Jurkat, Clone E6-1 (cell line): ENCODE data around the gene ESPNL.

Experiments
- DNase-seq: peaks from one replicate; pipeline ENCODE4 v3.0.0-alpha.2; 2011; ENCODE audit warnings: low read depth, low spot score
- H3K4me3 ChIP-seq: 2 replicates; pipeline ENCODE4 v1.5.1; 2011; ENCODE audit warnings: mild to moderate bottlenecking, low read length, control low read depth, moderate library complexity

Gene ESPNL

GRCh38 chr2:238146884-238147544, 46.9 kb downstream of the ESPNL start:
- no peak overlapping the region for H3K4me3 ChIP-seq
- DNase-seq = no peak

- DNase-seq = no peak
- no peak overlapping the region for H3K4me3 ChIP-seq
These were observed 48.8 kb downstream of the ESPNL start for GRCh38 chr2:238148981-238149380.

- no peak overlapping the region for H3K4me3 ChIP-seq
- no peak for DNase-seq
These were observed 49.9 kb downstream of the ESPNL start for GRCh38 chr2:238149841-238150572.

GRCh38 chr2:238150686-238151085, 50.5 kb downstream of the ESPNL start:
- DNase-seq = no peak

GRCh38 chr2:238151205-238151604, 51.1 kb downstream of the ESPNL start:
- no peak overlapping the region for H3K4me3 ChIP-seq
- no peak for DNase-seq

More at GRCh38 chr2:238150686-238151085, 50.5 kb downstream of the ESPNL start:
- H3K4me3 ChIP-seq = no peak overlapping the region

- H3K4me3 ChIP-seq = no peak overlapping the region
- DNase-seq = no peak
These were observed 51.6 kb downstream of the ESPNL start for GRCh38 chr2:238151628-238152235.

- DNase-seq = no peak
- no peak overlapping the region for H3K4me3 ChIP-seq
These were observed 52.9 kb downstream of the ESPNL start for GRCh38 chr2:238152771-238153688.

- no peak for DNase-seq
- no peak overlapping the region for H3K4me3 ChIP-seq
These were observed 54.4 kb downstream of the ESPNL start for GRCh38 chr2:238154570-238154969.

- DNase-seq = no peak
- H3K4me3 ChIP-seq = no peak overlapping the region
These were observed 55.1 kb downstream of the ESPNL start for GRCh38 chr2:238155051-238155760.

- DNase-seq = no peak
- H3K4me3 ChIP-seq = no peak overlapping the region
These were observed 55.9 kb downstream of the ESPNL start for GRCh38 chr2:238155761-238156694.

- H3K4me3 ChIP-seq = no peak overlapping the region
- DNase-seq = no peak
These were observed 57.4 kb downstream of the ESPNL start for GRCh38 chr2:238157506-238158017.

GRCh38 chr2:238158018-238158508, 57.9 kb downstream of the ESPNL start:
- DNase-seq = no peak
- no peak overlapping the region for H3K4me3 ChIP-seq

GRCh38 chr2:238158509-238159070, 58.5 kb downstream of the ESPNL start, which contains the start of gene ERFE:
TSS of gene ERFE (plus strand) at chr2:238158970. CDS start at chr2:238159008, 38 bp downstream.
- DNase-seq = peak; percentile 19
- H3K4me3 ChIP-seq = peak within 1 kb of the TSS; percentile 47

GRCh38 chr2:238159071-238159539, 59.0 kb downstream of the ESPNL start:
- peak overlapping the region; percentile 47 for H3K4me3 ChIP-seq
- DNase-seq = no peak

GRCh38 chr2:238159661-238160205, 59.6 kb downstream of the ESPNL start:
- H3K4me3 ChIP-seq = peak overlapping the region; percentile 47
- no peak for DNase-seq
